Frontal cortex (tissue), 4 donors: ENCODE data around the gene NCK2. TPM values are rescaled to one million over a fixed set of nuclear protein-coding genes. Genes with fewer than 3 reads are reported as not detected.
"Not testable (repeated sequence)": the region's sequence is repeated elsewhere in the genome, so short reads cannot be mapped to it uniquely, and the experiment has no call there.

Experiments used
- DNase-seq, 2 donors: peaks; one replicate each; pipeline ENCODE4 v3.0.0; 2012; ENCODE audit warnings: low spot score in 2 of 2
- FAIRE-seq: peaks from 2 replicates; lab custom pipeline; 2012; peaks lifted over from hg19 to GRCh38; lab: Jason Lieb, UNC
- total RNA-seq: library from RNA; depleted of rRNA; stranded (reverse); fragments of >200 nt; gene quantifications from one replicate; pipeline ENCODE4 v1.2.3, GENCODE V29; 2014
- donor health status: control.
- donor health status: control.
- donor health status: control.

Gene NCK2
- total RNA-seq, 1 donor from 2014 or later = 84.8 TPM

- no peak for DNase-seq
- FAIRE-seq = no peak
These were observed 136.8 kb downstream of the NCK2 start for GRCh38 chr2:105881286-105882136.

- FAIRE-seq (no peak), DNase-seq (no peak)
These were observed 137.6 kb downstream of the NCK2 start for GRCh38 chr2:105882341-105882740.

DNA sequence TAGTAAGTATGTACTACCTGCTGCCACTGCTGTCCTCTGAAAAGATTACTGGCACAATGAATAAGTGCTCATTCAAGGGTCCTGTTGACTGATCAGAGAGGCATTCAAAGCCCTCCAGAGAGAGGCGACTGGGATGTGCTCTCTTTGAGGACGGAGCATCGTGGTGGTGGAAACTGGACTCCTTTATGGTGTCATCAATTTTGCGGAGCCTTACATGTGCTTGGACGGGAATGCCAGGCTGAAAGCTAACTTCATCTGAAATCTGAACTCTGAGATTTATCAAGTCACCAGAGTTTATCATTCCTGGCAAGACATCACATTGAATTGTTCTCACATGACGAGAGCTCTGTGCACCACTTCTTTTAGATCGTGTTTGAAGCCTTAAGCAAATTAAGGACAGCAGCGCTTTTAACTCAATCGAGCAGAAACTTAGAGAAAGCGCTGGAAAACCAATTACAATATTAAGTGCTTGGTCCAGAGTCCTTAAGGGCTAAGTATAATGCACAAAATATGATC, 138.3 kb downstream of the NCK2 start:
- FAIRE-seq = no peak

DNA sequence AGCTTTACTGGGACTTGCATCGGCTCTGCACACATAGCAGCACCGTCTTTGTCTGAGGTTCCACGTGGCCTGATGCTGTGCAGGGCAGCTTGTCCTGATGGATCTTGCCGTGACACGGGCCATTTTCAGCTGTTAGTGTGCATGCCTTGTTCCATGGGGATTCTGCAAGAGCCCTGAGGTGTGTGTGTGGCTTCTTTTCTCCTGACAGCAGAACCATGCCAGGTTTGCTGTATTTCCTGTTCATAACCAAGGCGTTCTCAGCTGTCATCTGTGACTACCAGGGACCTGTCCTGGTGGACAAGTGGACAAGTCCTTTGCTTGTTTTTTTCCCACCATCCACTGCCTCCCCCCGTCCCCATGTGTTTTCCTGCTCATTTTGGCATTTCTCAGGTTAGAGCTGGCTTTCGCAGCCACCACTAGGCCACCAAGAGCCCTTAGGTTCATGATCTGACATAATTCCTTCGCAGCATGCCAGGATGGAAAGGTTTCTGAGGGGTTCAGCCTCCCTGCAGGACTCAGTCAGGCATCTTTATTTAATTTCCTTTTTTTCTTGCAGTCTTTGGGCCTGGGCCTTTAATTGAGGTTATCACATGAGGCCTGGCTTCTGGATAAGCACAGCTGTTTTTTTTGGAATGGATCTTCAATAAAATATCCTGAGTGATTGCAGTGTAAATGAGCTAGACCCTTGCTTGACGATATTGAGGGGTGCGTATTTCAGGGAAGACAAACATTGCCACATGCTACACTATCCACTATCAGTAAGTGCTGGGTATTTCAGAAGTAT, 139.4 kb downstream of the NCK2 start:
- DNase-seq (no peak), FAIRE-seq (no peak)

More for the DNA sequence above, 138.3 kb downstream of the NCK2 start:
- no peak for DNase-seq

- FAIRE-seq = no peak
These were observed 140.7 kb downstream of the NCK2 start for GRCh38 chr2:105885456-105885855.

GRCh38 chr2:105886029-105886454, 141.3 kb downstream of the NCK2 start:
- DNase-seq = no peak
- no peak for FAIRE-seq

More at GRCh38 chr2:105885456-105885855, 140.7 kb downstream of the NCK2 start:
- DNase-seq = no peak

DNA sequence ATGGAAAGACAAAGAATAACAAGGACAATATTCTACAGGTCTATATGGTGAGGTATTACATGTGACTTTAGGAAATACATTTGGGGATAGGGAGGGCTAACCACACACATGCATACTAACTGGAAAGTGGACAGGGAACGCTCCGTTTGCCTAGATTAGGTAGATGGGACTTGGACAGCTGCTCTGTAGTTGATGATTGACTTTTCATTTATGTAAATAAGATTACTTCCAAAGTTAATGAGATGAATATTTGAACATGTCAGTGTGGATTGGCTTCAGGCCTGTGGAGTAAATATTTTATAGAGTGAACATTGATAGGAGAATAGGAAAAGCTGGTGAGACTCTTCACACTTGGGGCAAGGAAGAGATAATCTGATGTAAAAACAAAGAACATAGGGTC, 142.0 kb downstream of the NCK2 start:
- DNase-seq = no peak
- no peak for FAIRE-seq

- DNase-seq = no peak
- no peak for FAIRE-seq
These were observed 142.5 kb downstream of the NCK2 start for GRCh38 chr2:105887256-105887655.

DNA sequence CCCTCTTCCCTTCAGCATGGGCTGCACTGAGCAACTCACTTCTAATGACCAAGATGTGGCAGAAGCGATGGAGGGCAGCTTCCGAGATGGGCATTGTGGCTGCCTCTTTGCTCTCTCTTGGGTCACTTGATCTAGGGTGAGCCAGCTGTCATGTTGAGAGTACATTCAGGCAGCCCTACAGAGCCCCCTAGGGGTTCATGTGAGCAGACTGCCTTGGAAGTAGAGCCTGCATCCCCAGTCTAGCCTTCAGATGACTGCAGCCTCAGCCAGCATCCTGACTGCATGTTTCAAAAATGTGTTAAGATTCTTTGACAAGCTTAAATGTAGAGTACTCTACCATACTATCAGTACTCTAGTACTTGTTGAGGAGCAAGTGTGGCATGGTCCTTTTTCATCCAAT, 143.9 kb downstream of the NCK2 start:
- FAIRE-seq (no peak), DNase-seq (no peak)

- DNase-seq (no peak), FAIRE-seq (no peak)
These were observed 144.3 kb downstream of the NCK2 start for GRCh38 chr2:105889046-105889445.

GRCh38 chr2:105890111-105890510, 145.4 kb downstream of the NCK2 start:
- FAIRE-seq (no peak), DNase-seq (no peak)

GRCh38 chr2:105890856-105891255, 146.1 kb downstream of the NCK2 start:
- DNase-seq (no peak), FAIRE-seq (no peak)

GRCh38 chr2:105893011-105893995, 148.6 kb downstream of the NCK2 start:
- FAIRE-seq = no peak

DNA sequence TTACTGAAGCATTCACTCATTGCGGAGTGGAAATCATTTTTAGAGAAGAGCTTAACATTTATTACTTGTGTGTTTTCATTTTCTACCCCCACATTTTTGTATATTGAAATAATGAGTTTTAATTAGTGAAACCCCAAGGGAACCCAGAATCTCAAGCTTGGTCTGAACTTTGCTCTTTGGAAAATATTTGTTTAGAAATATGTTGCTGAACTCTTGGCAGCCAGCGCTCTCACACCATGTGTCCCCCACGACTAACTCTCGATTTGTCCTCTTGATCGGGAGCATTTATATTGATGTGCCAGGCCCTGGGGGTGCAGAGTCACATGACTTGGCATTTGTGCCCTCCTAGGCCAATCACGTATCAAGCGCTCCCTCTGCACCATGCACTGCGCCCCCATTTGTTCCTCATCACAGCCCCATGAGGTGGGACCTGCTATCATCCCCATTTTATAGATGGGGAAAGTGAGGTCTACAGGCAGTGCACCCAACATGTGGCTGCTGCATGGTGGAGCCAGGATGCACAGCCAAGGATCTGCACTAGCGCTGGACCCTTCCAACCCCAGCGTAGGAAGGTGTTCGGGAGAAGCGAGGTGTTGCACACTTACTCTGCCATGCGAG, 149.7 kb downstream of the NCK2 start:
- FAIRE-seq (no peak), DNase-seq (no peak)

More at GRCh38 chr2:105893011-105893995, 148.6 kb downstream of the NCK2 start:
- no peak for DNase-seq

GRCh38 chr2:105895990-105896764, 151.5 kb downstream of the NCK2 start:
- DNase-seq = no peak
- FAIRE-seq = no peak

- FAIRE-seq (no peak), DNase-seq (no peak)
These were observed 152.1 kb downstream of the NCK2 start for GRCh38 chr2:105896765-105897163.

DNA sequence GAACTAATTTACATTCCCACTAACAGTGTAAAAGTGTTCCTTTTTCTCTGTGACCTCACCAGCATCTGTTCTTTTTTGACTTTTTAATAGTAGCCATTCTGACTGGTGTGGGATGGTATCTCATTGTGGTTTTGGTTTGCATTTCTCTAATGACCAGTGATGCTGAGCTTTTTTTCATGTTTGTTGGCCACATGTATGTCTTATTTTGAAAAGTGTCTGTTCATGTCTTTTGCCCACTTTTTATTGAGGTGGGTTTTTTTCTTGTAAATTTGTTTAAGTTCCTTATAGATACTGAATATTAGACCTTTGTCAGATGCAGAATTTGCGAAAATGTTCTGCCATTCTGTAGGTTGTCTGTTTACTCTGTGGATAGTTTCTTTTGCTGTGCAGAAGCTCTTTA, 153.0 kb downstream of the NCK2 start:
- not testable (repeated sequence) for FAIRE-seq, DNase-seq

- DNase-seq (no peak), FAIRE-seq (no peak)
These were observed 158.5 kb downstream of the NCK2 start for GRCh38 chr2:105903051-105903674.
